HepG2 (cell line): ENCODE measurements around the gene GOLGA3. TPM values are rescaled to one million over a fixed set of nuclear protein-coding genes. Genes with fewer than 3 reads are reported as not detected.
A peak's percentile ranks its signal among the peaks of the same experiment; 100 is the strongest.

Source experiments
- AGO2 ChIP-seq: fragments of 200-400 bp; formaldehyde crosslinking; optimal IDR thresholded peaks from 2 replicates; pipeline ENCODE3; 2017; ENCODE audit warnings: mild to moderate bottlenecking, low read depth, low read length, moderate library complexity
- TAF1 ChIP-seq: sonication (generic); formaldehyde crosslinking; IDR thresholded peaks from 2 replicates; pipeline ENCODE4 v1.4.0; 2020; ENCODE audit warnings: missing genetic modification reagents
- ZNF652 ChIP-seq: IDR thresholded peaks from 2 replicates; pipeline ENCODE4 v1.6.1; 2016; ENCODE audit warnings: low read depth, borderline replicate concordance
- polyA plus RNA-seq, 8 experiments: library from polyadenylated mRNA; depleted of rRNA in 3 of 8; stranded (reverse) in 7 of 8; unstranded in 1 of 8; fragments of >200 nt; fragmentation: Illumina TruSeq in 4 of 8; extraction: Trizol in 4 of 8; gene quantifications; 2 replicates each; pipeline versions ENCODE4 v1.2.1 to v1.2.3, GENCODE V29; 2011 to 2016; ENCODE audit warnings: low read depth in 4 of 8, missing spikeins in 1 of 8, mixed read lengths in 1 of 8; ENCODE audit not compliant: insufficient read depth in 1 of 8
- small RNA-seq, 3 experiments: library from RNA; depleted of rRNA; stranded (forward); fragments of <200 nt; gene quantifications; one replicate each; pipeline ENCODE3, GENCODE V24; 2012; ENCODE audit warnings: low read depth in 2 of 3, low replicate concordance in 1 of 3; ENCODE audit not compliant: insufficient read length in 3 of 3, insufficient read depth in 2 of 3
- total RNA-seq, 5 experiments: library from RNA; depleted of rRNA; stranded (reverse); fragments of >200 nt; fragmentation: Illumina TruSeq; extraction: Trizol; gene quantifications; 2 replicates each; pipeline ENCODE4 v1.2.3, GENCODE V29; 2016; ENCODE audit warnings: low read depth in 1 of 5
- TF ChIP-seq, protein P1 (sequence below): sonication (generic); formaldehyde crosslinking; IDR thresholded peaks from 2 replicates; pipeline ENCODE4 v1.9.0; 2021; ENCODE audit warnings: missing genetic modification reagents, borderline replicate concordance

The GOLGA3 gene
- total and polyA plus RNA-seq, 2 of the 13 experiments (the other 11 are each of a cell fraction or from before 2014, with no cell fraction given) = 22.0 to 43.0 TPM

DNA sequence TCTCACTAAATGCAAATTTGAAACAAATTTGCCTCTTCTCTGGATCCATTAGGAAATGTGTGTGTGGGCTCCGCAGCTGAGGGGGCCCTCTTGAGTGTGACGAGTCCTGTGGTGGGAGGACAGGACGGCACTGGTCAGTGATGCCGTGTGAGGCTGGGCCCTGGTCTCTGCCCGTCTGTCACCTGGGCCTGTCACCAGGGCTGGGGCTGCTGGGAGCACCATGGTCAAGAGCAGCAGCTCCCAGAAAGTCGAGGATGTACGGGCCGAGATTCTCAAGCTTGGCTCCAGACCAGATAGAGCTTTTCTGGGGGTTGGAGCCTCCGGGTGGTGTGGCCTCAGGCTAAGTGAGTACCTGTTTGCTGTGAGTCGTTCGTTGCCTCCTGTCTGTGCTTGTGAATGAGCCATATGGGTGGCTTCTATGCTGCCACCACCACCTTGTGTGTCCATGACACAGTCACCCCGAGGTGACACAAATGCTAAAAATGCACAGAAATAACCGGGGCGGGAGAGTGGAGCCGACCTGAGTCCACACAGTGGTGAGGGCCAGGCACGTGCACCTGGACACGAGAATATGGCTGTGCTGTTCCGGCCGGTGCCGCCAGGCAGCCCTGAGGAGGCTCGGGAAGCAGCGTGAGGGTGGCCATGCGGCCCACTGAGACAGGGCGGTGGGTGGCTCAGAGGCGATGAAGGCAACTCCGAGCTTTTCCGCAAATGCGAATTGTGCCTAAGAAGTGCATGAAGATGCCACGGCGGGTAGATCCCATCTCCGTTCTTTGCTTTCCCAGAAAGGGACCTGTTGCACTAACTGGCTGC is 109.3 kb downstream of the GOLGA3 start (continued):
- TF ChIP-seq AGO2 = peak; percentile 78
- TF ChIP-seq TAF1 (CRISPR knock-in tag) = no peak
- no peak for TF ChIP-seq ZNF652 (CRISPR knock-in tag)
- TF ChIP-seq, protein P1, sequence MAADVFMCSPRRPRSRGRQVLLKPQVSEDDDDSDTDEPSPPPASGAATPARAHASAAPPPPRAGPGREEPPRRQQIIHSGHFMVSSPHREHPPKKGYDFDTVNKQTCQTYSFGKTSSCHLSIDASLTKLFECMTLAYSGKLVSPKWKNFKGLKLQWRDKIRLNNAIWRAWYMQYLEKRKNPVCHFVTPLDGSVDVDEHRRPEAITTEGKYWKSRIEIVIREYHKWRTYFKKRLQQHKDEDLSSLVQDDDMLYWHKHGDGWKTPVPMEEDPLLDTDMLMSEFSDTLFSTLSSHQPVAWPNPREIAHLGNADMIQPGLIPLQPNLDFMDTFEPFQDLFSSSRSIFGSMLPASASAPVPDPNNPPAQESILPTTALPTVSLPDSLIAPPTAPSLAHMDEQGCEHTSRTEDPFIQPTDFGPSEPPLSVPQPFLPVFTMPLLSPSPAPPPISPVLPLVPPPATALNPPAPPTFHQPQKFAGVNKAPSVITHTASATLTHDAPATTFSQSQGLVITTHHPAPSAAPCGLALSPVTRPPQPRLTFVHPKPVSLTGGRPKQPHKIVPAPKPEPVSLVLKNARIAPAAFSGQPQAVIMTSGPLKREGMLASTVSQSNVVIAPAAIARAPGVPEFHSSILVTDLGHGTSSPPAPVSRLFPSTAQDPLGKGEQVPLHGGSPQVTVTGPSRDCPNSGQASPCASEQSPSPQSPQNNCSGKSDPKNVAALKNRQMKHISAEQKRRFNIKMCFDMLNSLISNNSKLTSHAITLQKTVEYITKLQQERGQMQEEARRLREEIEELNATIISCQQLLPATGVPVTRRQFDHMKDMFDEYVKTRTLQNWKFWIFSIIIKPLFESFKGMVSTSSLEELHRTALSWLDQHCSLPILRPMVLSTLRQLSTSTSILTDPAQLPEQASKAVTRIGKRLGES (CRISPR knock-in tag) = no peak
- TF ChIP-seq, all 625 proteins: peak for 4

Small RNAs within 50 kb of the gene (small RNA-seq; reads per million reads assigned to genes)
- 0 reads per million in 3 experiments for gene RNA5SP379

Other genes starting within 250 kb of the GOLGA3 start
- not detected in 2 replicates for gene LRCOL1, start 218.3 kb downstream of the GOLGA3 start, total RNA-seq (2016; rRNA removed; fragmentation: Illumina TruSeq; extraction: Trizol)
- gene LRCOL1, start 218.3 kb downstream of the GOLGA3 start, polyA plus RNA-seq (2011; rRNA removed) = 0.14 TPM in 1 of 2 replicates, not detected in the other
- gene P2RX2, start 210.1 kb downstream of the GOLGA3 start, total RNA-seq (2016; rRNA removed; fragmentation: Illumina TruSeq; extraction: Trizol) = not detected in 2 replicates
- not detected in 2 replicates for gene P2RX2, start 210.1 kb downstream of the GOLGA3 start, polyA plus RNA-seq (2011; rRNA removed)
- gene POLE, start 141.5 kb downstream of the GOLGA3 start, total RNA-seq (2016; rRNA removed; fragmentation: Illumina TruSeq; extraction: Trizol) = 25.7 and 52.2 TPM in 2 replicates
- gene POLE, start 141.5 kb downstream of the GOLGA3 start, polyA plus RNA-seq (2011; rRNA removed) = 23.2 and 25.3 TPM in 2 replicates
- gene PXMP2, start 141.3 kb downstream of the GOLGA3 start, total RNA-seq (2016; rRNA removed; fragmentation: Illumina TruSeq; extraction: Trizol) = 38.3 and 42.9 TPM in 2 replicates
- gene PXMP2, start 141.3 kb downstream of the GOLGA3 start, polyA plus RNA-seq (2011; rRNA removed) = 24.4 and 25.5 TPM in 2 replicates
- gene PGAM5, start 118.0 kb downstream of the GOLGA3 start, total RNA-seq (2016; rRNA removed; fragmentation: Illumina TruSeq; extraction: Trizol) = 77.1 and 77.9 TPM in 2 replicates
- 18.0 and 23.8 TPM in 2 replicates for gene PGAM5, start 118.0 kb downstream of the GOLGA3 start, polyA plus RNA-seq (2011; rRNA removed)
- gene ANKLE2, start 67.0 kb downstream of the GOLGA3 start, total RNA-seq (2016; rRNA removed; fragmentation: Illumina TruSeq; extraction: Trizol) = 16.2 and 35.3 TPM in 2 replicates
- 37.1 and 51.2 TPM in 2 replicates for gene ANKLE2, start 67.0 kb downstream of the GOLGA3 start, polyA plus RNA-seq (2011; rRNA removed)
- gene CHFR, start 58.7 kb upstream of the GOLGA3 start, total RNA-seq (2016; rRNA removed; fragmentation: Illumina TruSeq; extraction: Trizol) = 21.0 and 21.4 TPM in 2 replicates
- 21.1 and 21.5 TPM in 2 replicates for gene CHFR, start 58.7 kb upstream of the GOLGA3 start, polyA plus RNA-seq (2011; rRNA removed)
- 6.8 and 8.8 TPM in 2 replicates for gene ZNF605, start 127.4 kb upstream of the GOLGA3 start, total RNA-seq (2016; rRNA removed; fragmentation: Illumina TruSeq; extraction: Trizol)
- 6.1 and 6.7 TPM in 2 replicates for gene ZNF605, start 127.4 kb upstream of the GOLGA3 start, polyA plus RNA-seq (2011; rRNA removed)
- gene ZNF26, start 157.5 kb upstream of the GOLGA3 start, total RNA-seq (2016; rRNA removed; fragmentation: Illumina TruSeq; extraction: Trizol) = 6.5 and 8.4 TPM in 2 replicates
- 3.8 and 5.2 TPM in 2 replicates for gene ZNF26, start 157.5 kb upstream of the GOLGA3 start, polyA plus RNA-seq (2011; rRNA removed)
- 21.2 and 21.8 TPM in 2 replicates for gene ZNF84, start 208.6 kb upstream of the GOLGA3 start, total RNA-seq (2016; rRNA removed; fragmentation: Illumina TruSeq; extraction: Trizol)
- 15.5 and 18.2 TPM in 2 replicates for gene ZNF84, start 208.6 kb upstream of the GOLGA3 start, polyA plus RNA-seq (2011; rRNA removed)